NB4 (cell line): ENCODE results near the gene ZNF740.
A peak's percentile ranks its signal among the peaks of the same experiment; 100 is the strongest.

Experiments used
- DNase-seq: peaks from one replicate; pipeline ENCODE4 v3.0.0; 2010; ENCODE audit warnings: low read depth
- H3K4me3 ChIP-seq: one replicate; pipeline ENCODE4 v1.5.1; 2011; ENCODE audit warnings: mild to moderate bottlenecking, low read depth, low read length, moderate library complexity
- CTCF ChIP-seq: IDR thresholded peaks from one replicate; pipeline ENCODE4 v1.5.1; 2012; ENCODE audit warnings: low read depth, low read length
- MYC ChIP-seq: IDR thresholded peaks from 2 replicates; pipeline ENCODE4 v1.6.1; 2011; ENCODE audit warnings: low read depth, low read length
- POLR2A ChIP-seq: IDR thresholded peaks from 2 replicates; pipeline ENCODE4 v1.6.1; 2011; ENCODE audit warnings: mild to moderate bottlenecking; ENCODE audit not compliant: insufficient read length; ENCODE audit errors: extremely low read depth
- TF ChIP-seq, protein P1 (sequence below): IDR thresholded peaks from 2 replicates; pipeline ENCODE4 v1.6.1; 2011; ENCODE audit warnings: low read depth, low read length

The ZNF740 gene

GRCh38 chr12:53179687-53180219 is 769 bp upstream of the ZNF740 start:
- TF ChIP-seq, protein P1, sequence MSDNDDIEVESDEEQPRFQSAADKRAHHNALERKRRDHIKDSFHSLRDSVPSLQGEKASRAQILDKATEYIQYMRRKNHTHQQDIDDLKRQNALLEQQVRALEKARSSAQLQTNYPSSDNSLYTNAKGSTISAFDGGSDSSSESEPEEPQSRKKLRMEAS: no peak
- no peak for TF ChIP-seq POLR2A
- peak overlapping the region; percentile 85 for H3K4me3 ChIP-seq
- DNase-seq: no peak

DNA sequence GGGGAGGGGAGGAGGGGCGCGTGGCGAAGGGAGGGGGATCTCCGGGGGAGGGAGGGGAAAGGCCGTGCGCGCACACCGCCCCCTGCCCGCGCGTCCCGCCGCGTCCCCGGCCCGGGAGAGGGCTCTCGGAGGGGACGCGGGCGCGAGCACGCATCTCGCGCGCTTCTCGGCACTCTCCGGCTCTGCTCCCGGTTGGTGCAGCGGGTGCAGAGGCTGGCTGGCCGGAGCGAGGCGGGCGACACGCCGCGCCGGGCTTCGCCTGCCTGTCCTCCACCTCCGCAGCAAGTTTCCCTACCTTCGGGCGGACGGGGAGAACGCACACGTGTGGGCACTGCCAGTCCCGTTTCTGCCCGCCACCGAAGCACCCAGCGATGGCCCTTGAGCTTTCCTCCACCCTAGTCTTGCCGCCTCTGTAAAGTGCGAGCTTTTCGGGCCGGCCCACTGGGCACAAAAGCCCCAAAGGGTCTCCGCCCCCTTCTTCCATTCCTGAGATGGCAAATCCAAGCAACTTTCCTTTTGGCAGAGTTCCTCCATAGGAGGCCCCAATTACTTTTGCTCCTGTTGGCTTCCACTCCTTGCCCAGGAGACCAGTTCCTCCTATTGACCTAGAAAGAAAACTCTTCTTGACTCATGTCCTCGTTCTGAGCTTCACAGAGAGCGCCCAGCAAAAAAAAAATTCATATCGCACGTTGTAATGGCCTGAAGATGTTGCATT is 566 bp downstream of the ZNF740 start:
- peak; percentile 88 for DNase-seq
- peak overlapping the region; percentile 85 for H3K4me3 ChIP-seq
- TF ChIP-seq POLR2A (peak; percentile 1), CTCF (no peak), MYC (0 out of 2 replicates have a peak, but pooled peaks have one; percentile 11)
- TF ChIP-seq, protein P1: peak; percentile 45; the same call in 1 of the 2 replicates

GRCh38 chr12:53181935-53182334 is 1.4 kb downstream of the ZNF740 start:
- peak overlapping the region; percentile 85 for H3K4me3 ChIP-seq
- TF ChIP-seq CTCF: no peak
- no peak for DNase-seq

- TF ChIP-seq MYC: no peak
- TF ChIP-seq POLR2A: no peak
- TF ChIP-seq, protein P1: no peak
- TF ChIP-seq CTCF: no peak
- DNase-seq: peak; percentile 74
- peak overlapping the region; percentile 85 for H3K4me3 ChIP-seq
Measured at GRCh38 chr12:53182903-53183302, 2.4 kb downstream of the ZNF740 start.

DNA sequence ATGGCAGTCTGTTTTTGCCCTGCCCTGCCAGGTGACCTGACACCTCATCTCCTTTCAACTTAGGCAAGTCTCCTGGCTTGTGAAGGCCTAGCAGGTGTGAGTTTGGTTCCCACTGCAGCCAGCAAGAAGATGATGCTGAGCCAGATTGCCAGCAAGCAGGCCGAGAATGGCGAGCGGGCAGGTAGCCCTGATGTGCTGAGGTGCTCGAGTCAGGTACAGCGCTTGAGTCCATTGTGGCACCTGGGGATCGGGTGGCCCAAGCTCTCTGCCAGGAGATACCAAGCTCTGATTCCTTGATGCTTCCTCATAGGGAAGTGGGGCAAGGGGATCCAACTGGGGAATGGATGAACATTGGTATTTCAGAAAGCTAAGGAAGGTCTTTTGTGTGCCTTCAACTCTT is 4.3 kb downstream of the ZNF740 start:
- TF ChIP-seq POLR2A: no peak
- TF ChIP-seq, protein P1: no peak
- TF ChIP-seq CTCF: no peak
- TF ChIP-seq MYC: no peak
- H3K4me3 ChIP-seq: no peak overlapping the region
- DNase-seq: no peak

GRCh38 chr12:53185582-53186153 is 5.1 kb downstream of the ZNF740 start:
- H3K4me3 ChIP-seq: no peak overlapping the region
- DNase-seq: no peak
- TF ChIP-seq CTCF: no peak
